Right lobe of liver (tissue), 6 donors: Measurements from ENCODE around the gene PTGDR2. TPM values are rescaled to one million over a fixed set of nuclear protein-coding genes. Genes with fewer than 3 reads are reported as not detected.

Source experiments
- ATAC-seq, 4 donors: fragments of 200-7000 bp; cut with Tn5 transposase; one replicate each; pipeline ENCODE4 v1.9.1; 2020; ENCODE audit warnings: mild to moderate bottlenecking in 4 of 4, moderate library complexity in 4 of 4
- DNase-seq, 3 donors: peaks; one replicate each; pipeline ENCODE4 v3.0.0-alpha.2; 2020
- H3K27ac ChIP-seq, 3 donors: fragments of 200-600 bp; one replicate each; pipeline ENCODE4 v1.8.0; 2022
- H3K27me3 ChIP-seq, 2 donors: fragments of 200-600 bp; one replicate each; pipeline ENCODE4 v1.8.0; 2022
- H3K36me3 ChIP-seq, 4 donors: fragments of 200-600 bp; sonication (generic) in 1 of 4; one replicate each; pipeline versions ENCODE4 v1.5.1 to v1.8.0; 2017 to 2022; ENCODE audit warnings: control low read depth in 1 of 4
- H3K4me1 ChIP-seq, 4 donors: fragments of 200-600 bp; sonication (generic) in 1 of 4; one replicate each; pipeline versions ENCODE4 v1.5.1 to v1.8.0; 2017 to 2022; ENCODE audit warnings: control low read depth in 1 of 4
- H3K4me3 ChIP-seq, 3 donors: fragments of 200-600 bp; one replicate each; pipeline ENCODE4 v1.8.0; 2022
- H3K9me3 ChIP-seq, 4 donors: fragments of 200-600 bp; sonication (generic) in 1 of 4; one replicate each; pipeline versions ENCODE4 v1.5.1 to v1.8.0; 2017 to 2022; ENCODE audit warnings: control low read depth in 1 of 4
- CTCF ChIP-seq, 4 donors: fragments of 200-600 bp in 3 of 4; fragments of 450-650 bp in 1 of 4; IDR thresholded peaks; one replicate each; pipeline versions ENCODE4 v1.5.1 to v1.8.0; 2016 to 2022; ENCODE audit warnings: antibody characterized with exemption in 4 of 4, mild to moderate bottlenecking in 2 of 4
- POLR2A ChIP-seq: fragments of 450-650 bp; IDR thresholded peaks from one replicate; pipeline ENCODE4 v1.6.1; 2017; ENCODE audit warnings: antibody characterized with exemption, mild to moderate bottlenecking
- WGBS: methylation state at CpG from one replicate; pipeline ENCODE4 v1.1.6; 2018; ENCODE audit warnings: low coverage, low lambda C conversion rate; ENCODE audit not compliant: insufficient coverage; ENCODE audit errors: missing lambda C conversion rate; 5-methylcytosine and 5-hydroxymethylcytosine counted together
- intact Hi-C, 2 donors: fragments of 100-400 bp; cut with DNase I; formaldehyde crosslinking; loops; one replicate each; pipeline versions ENCODE4 v1.11.2 to v1.14.1; 2022
- total RNA-seq, 6 experiments: library from RNA; depleted of rRNA in 2 of 6; stranded (reverse); fragments of >200 nt in 2 of 6; fragmentation: NEBNext Ultra II Directional in 3 of 6; extraction: Animal tissue kit (Norgen Biotek cat#: 25700) in 3 of 6; gene quantifications; one replicate each; pipeline versions ENCODE4 v1.1.0 to v1.2.4, GENCODE V29; 2016 to 2023
- donor health status: DM: no; HTN: yes; CAD: no.
- donor health status: DM: no; HTN: no; CAD: no.
- donor health status: DM: no; HTN: no; CAD: no.
- donor health status: DM: no; HTN: yes; CAD: no.
- donor health status: DM: no; HTN: yes; CAD: no.

Gene PTGDR2
- total RNA-seq, 6 experiments from 2014 or later: 0.07 to 0.18 (median 0.12) TPM; not detected in 1

GRCh38 chr11:60876168-60876485, 20.4 kb upstream of the PTGDR2 start:
- Histone ChIP-seq H3K27me3 (no peaks in the 10 kb centered on the region), H3K36me3 (peaks cover 0 to 19% (median 0%) of the 10 kb centered on the region in 4 donors), H3K9me3 (no peaks in the 10 kb centered on the region), H3K27ac (no peak overlapping the region), H3K4me3 (no peak overlapping the region), H3K4me1 (peaks cover 0 to 10% (median 0%) of the 10 kb centered on the region in 4 donors)
- intact Hi-C loops: loop anchor here in 1 of 2 donors (10.0 kb wide), 1 partner anchor 51 kb away; no protein-coding TSS in a partner anchor
- WGBS: no CpG with 5 or more reads among the region's 2 CpGs
- DNase-seq (no peak), ATAC-seq (no peak)
- TF ChIP-seq POLR2A (no peak), CTCF (IDR thresholded peaks at IDR 0.05) (no peak)

- H3K27ac ChIP-seq: no peak overlapping the region
- DNase-seq: no peak
- TF ChIP-seq POLR2A: no peak
- TF ChIP-seq CTCF (IDR thresholded peaks at IDR 0.05): no peak
- ATAC-seq: no peak
- intact Hi-C loops: loop anchor here in 1 of 2 donors (10.0 kb wide), 1 partner anchor 51 kb away; no protein-coding TSS in a partner anchor
- H3K4me3 ChIP-seq: no peak overlapping the region
- H3K27me3 ChIP-seq: no peaks in the 10 kb centered on the region
- H3K4me1 ChIP-seq: peaks cover 0 to 10% (median 0%) of the 10 kb centered on the region in 4 donors
- WGBS: 73% methylated on average over 4 of the region's 7 CpGs
- H3K36me3 ChIP-seq: peaks cover 0 to 19% (median 0%) of the 10 kb centered on the region in 4 donors
- H3K9me3 ChIP-seq: no peaks in the 10 kb centered on the region
Measured at GRCh38 chr11:60875366-60876167, 19.8 kb upstream of the PTGDR2 start.

GRCh38 chr11:60874421-60875365, 18.9 kb upstream of the PTGDR2 start:
- no peak overlapping the region for H3K27ac ChIP-seq
- no peaks in the 10 kb centered on the region for H3K27me3 ChIP-seq
- DNase-seq (no peak), ATAC-seq (no peak)
- intact Hi-C loops: loop anchor here in 1 of 2 donors (10.0 kb wide), 1 partner anchor 50 kb away; no protein-coding TSS in a partner anchor
- no peaks in the 10 kb centered on the region for H3K9me3 ChIP-seq
- TF ChIP-seq POLR2A (no peak), CTCF (IDR thresholded peaks at IDR 0.05) (no peak)
- H3K4me1 ChIP-seq: peaks cover 0 to 10% (median 0%) of the 10 kb centered on the region in 4 donors
- peaks cover 0 to 15% (median 0%) of the 10 kb centered on the region in 4 donors for H3K36me3 ChIP-seq
- no peak overlapping the region for H3K4me3 ChIP-seq
- 48% methylated on average over 3 of the region's 13 CpGs for WGBS

- intact Hi-C loops: loop anchor here in 1 of 2 donors (10.0 kb wide), 1 partner anchor 49 kb away; no protein-coding TSS in a partner anchor
Measured at GRCh38 chr11:60873533-60873932, 17.8 kb upstream of the PTGDR2 start.

More at GRCh38 chr11:60873533-60873932, 17.8 kb upstream of the PTGDR2 start:
- H3K4me1 ChIP-seq: peaks cover 0 to 10% (median 0%) of the 10 kb centered on the region in 4 donors
- H3K4me3 ChIP-seq: no peak overlapping the region
- no peak for ATAC-seq
- no peaks in the 10 kb centered on the region for H3K9me3 ChIP-seq
- TF ChIP-seq CTCF (IDR thresholded peaks at IDR 0.05): no peak
- TF ChIP-seq POLR2A: no peak
- DNase-seq: no peak
- peaks cover 0 to 6% (median 0%) of the 10 kb centered on the region in 4 donors for H3K36me3 ChIP-seq
- no peaks in the 10 kb centered on the region for H3K27me3 ChIP-seq
- no CpG with 5 or more reads among the region's 12 CpGs for WGBS
- no peak overlapping the region for H3K27ac ChIP-seq
